ENCODE measurements around the gene TBX19.

- TF ChIP-seq CTCF (IDR thresholded peaks at IDR 0.05) (no peak), EP300 (IDR thresholded peaks at IDR 0.05) (no peak), POLR2A (IDR thresholded peaks at IDR 0.05) (no peak)
Measured at GRCh38 chr1:168303716-168304540, 23.3 kb downstream of the TBX19 start.

Measured in tibial nerve (tissue), 4 donors.